ENCODE measurements around the gene EMILIN2. TPM values are rescaled to one million over a fixed set of nuclear protein-coding genes. Genes with fewer than 3 reads are reported as not detected.

The EMILIN2 gene
- total RNA-seq, 2 donors from 2014 or later = 33.6 to 38.6 TPM

GRCh38 chr18:2948038-2948437 lies 101.2 kb downstream of the EMILIN2 start:
- Histone ChIP-seq H3K27me3 (replicated peaks; ENCODE audit: insufficient read depth) (no peaks in the 10 kb centered on the region), H3K36me3 (no peaks in the 10 kb centered on the region), H3K4me1 (replicated peaks) (no peaks in the 10 kb centered on the region), H3K4me3 (no peak overlapping the region), H3K9me3 (no peaks in the 10 kb centered on the region), H3K27ac (no peak overlapping the region)
- intact Hi-C loops (cut with DNase I) = loop anchor here (5.0 kb wide), 1 partner anchor 114 kb away; no protein-coding TSS in a partner anchor
- TF ChIP-seq POLR2AphosphoS5 (IDR thresholded peaks at IDR 0.05) (peak; percentile 63), POLR2A (IDR thresholded peaks at IDR 0.05) (no peak), CTCF (IDR thresholded peaks at IDR 0.05) (peak in 3 of 4 experiments; percentile 25 to 62 (median 39))
- peak; percentile 57 for DNase-seq (ENCODE audit: low spot score)
- WGBS = 14% methylated on average over 3 of the region's 3 CpGs

- no peak for DNase-seq (ENCODE audit: low spot score)
- H3K4me3 ChIP-seq = no peak overlapping the region
- H3K36me3 ChIP-seq = no peaks in the 10 kb centered on the region
- TF ChIP-seq POLR2AphosphoS5 (IDR thresholded peaks at IDR 0.05) = no peak
- no peak for TF ChIP-seq CTCF (IDR thresholded peaks at IDR 0.05)
- no peak for TF ChIP-seq POLR2A (IDR thresholded peaks at IDR 0.05)
- intact Hi-C loops (cut with DNase I) = no loop called here
- H3K4me1 ChIP-seq (replicated peaks) = no peaks in the 10 kb centered on the region
- 63% methylated on average over 2 of the region's 2 CpGs for WGBS
- H3K27ac ChIP-seq = no peak overlapping the region
- no peaks in the 10 kb centered on the region for H3K27me3 ChIP-seq (replicated peaks; ENCODE audit: insufficient read depth)
- no peaks in the 10 kb centered on the region for H3K9me3 ChIP-seq
These were observed 105.8 kb downstream of the EMILIN2 start for GRCh38 chr18:2952605-2953004.

GRCh38 chr18:2953935-2954653 lies 107.3 kb downstream of the EMILIN2 start:
- H3K36me3 ChIP-seq = no peaks in the 10 kb centered on the region
- 72% methylated on average over 6 of the region's 6 CpGs for WGBS

GRCh38 chr18:2954869-2955645 lies 108.3 kb downstream of the EMILIN2 start:
- Histone ChIP-seq H3K27ac (no peak overlapping the region), H3K27me3 (replicated peaks; ENCODE audit: insufficient read depth) (no peaks in the 10 kb centered on the region), H3K4me1 (replicated peaks) (peaks cover 6% of the 10 kb centered on the region), H3K36me3 (no peaks in the 10 kb centered on the region), H3K9me3 (no peaks in the 10 kb centered on the region), H3K4me3 (no peak overlapping the region)
- no peak for TF ChIP-seq CTCF (IDR thresholded peaks at IDR 0.05)
- no peak for TF ChIP-seq POLR2A (IDR thresholded peaks at IDR 0.05)
- TF ChIP-seq POLR2AphosphoS5 (IDR thresholded peaks at IDR 0.05) = no peak
- DNase-seq (ENCODE audit: low spot score) = no peak
- WGBS = 95% methylated on average over 12 of the region's 12 CpGs
- intact Hi-C loops (cut with DNase I) = no loop called here

More at GRCh38 chr18:2953935-2954653, 107.3 kb downstream of the EMILIN2 start:
- TF ChIP-seq POLR2A (IDR thresholded peaks at IDR 0.05) (no peak), CTCF (IDR thresholded peaks at IDR 0.05) (no peak), POLR2AphosphoS5 (IDR thresholded peaks at IDR 0.05) (no peak)
- Histone ChIP-seq H3K27me3 (replicated peaks; ENCODE audit: insufficient read depth) (no peaks in the 10 kb centered on the region), H3K4me1 (replicated peaks) (peaks cover 3% of the 10 kb centered on the region), H3K4me3 (no peak overlapping the region), H3K27ac (no peak overlapping the region), H3K9me3 (no peaks in the 10 kb centered on the region)
- intact Hi-C loops (cut with DNase I) = no loop called here
- no peak for DNase-seq (ENCODE audit: low spot score)

Measured in prostate gland (tissue), 2 donors.